H54 (cell line): ENCODE results near the gene IDH3G.

Experiments used
- DNase-seq: peaks from one replicate; pipeline ENCODE4 v3.0.0; 2011; ENCODE audit warnings: low spot score, mixed read lengths; ENCODE audit not compliant: insufficient read length
- FAIRE-seq: peaks from 3 replicates; lab custom pipeline; 2011; peaks lifted over from hg19 to GRCh38; lab: Jason Lieb, UNC
- POLR2A ChIP-seq: IDR thresholded peaks from 2 replicates; pipeline ENCODE4 v1.6.1; 2011; ENCODE audit warnings: low read depth, mild to moderate bottlenecking, low read length

IDH3G gene

GRCh38 chrX:153794018-153794896 is at the start of gene IDH3G, which contains the start of gene SSR4:
Gene IDH3G (minus strand): TSS chrX:153794375. CDS start chrX:153794326, 49 bp downstream.
Gene SSR4 (plus strand): TSS chrX:153794668. CDS start chrX:153794688, 20 bp downstream.
- FAIRE-seq, result peak; percentile 83
- DNase-seq, result peak; percentile 96
- peak; percentile 57 for TF ChIP-seq POLR2A

DNA sequence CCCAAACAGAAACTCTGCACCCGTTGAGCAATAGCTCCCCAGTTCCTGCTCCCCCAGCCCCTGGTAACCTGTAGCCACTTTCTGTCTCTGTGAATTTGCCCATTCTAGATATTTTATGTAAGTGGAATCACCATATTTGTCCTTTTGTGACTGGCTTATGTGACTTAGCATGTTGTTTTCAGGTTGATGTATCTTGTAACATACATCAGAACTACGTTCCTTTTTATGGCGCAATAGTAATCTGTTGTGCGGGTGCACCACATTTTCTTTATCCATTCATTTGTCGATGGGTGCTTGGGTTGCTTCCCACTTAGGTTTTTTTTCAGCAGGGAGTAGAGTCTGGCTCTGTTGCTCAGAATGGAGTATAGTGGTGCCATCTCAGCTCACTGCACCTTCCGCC is 42.7 kb upstream of the IDH3G start:
- no peak for TF ChIP-seq POLR2A
- no peak for DNase-seq
- FAIRE-seq, result no peak

DNA sequence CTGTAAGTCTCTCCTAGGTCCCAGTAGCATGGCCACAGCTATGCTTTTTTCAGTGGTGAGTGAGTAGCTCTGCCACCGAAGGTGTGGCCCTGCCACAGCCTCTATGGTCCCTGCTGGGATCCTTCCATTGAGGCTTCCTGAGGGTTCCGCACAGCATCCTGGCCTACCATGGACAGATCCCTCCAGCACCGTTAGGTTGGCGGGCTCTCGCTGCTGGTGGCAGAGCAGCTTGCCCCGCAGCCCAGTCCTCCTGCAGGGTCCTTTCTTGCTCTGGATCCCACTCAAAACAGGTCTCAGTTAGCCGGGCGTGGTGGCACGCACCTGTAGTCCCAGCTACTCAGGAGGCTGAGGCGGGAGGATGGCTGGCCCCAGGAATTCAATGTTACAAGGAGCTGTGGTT is 38.6 kb upstream of the IDH3G start:
- no peak for TF ChIP-seq POLR2A
- DNase-seq (no peak), FAIRE-seq (no peak)

DNA sequence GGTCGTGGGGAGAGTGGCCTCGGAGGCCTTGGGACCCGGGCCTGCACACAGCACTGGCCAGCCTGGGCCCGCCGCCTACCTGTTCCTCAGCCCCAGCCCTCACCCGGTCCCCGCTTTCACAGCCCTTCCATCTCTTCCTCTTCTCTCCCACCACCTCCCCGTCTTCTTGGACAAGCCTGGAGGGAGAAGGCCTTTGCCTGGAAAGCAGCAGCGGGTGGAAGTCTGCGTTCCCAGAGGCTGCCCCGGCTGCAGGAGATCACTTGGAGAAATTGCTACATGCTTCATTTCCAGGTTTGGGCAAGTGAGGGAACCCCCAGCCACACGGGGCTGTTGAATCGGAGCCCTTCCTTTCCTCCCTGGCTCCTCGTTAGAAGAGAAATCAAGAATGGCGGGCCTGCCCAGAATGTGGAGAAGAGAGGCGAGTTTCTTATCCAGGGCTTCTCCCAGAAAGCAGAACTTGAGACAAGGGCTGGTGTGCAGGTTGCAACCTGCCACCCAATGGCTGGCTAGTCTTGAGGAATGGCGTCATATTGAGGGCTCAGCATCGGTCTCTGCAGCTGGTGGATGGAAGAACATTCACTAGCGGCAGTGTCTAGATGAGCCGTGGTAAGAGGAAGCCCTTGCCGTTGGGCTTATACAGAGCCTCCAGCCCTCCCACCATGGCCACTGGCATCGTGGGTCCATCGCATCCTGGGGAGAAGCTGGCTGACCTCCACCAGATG is 37.4 kb upstream of the IDH3G start:
- no peak for FAIRE-seq

DNA sequence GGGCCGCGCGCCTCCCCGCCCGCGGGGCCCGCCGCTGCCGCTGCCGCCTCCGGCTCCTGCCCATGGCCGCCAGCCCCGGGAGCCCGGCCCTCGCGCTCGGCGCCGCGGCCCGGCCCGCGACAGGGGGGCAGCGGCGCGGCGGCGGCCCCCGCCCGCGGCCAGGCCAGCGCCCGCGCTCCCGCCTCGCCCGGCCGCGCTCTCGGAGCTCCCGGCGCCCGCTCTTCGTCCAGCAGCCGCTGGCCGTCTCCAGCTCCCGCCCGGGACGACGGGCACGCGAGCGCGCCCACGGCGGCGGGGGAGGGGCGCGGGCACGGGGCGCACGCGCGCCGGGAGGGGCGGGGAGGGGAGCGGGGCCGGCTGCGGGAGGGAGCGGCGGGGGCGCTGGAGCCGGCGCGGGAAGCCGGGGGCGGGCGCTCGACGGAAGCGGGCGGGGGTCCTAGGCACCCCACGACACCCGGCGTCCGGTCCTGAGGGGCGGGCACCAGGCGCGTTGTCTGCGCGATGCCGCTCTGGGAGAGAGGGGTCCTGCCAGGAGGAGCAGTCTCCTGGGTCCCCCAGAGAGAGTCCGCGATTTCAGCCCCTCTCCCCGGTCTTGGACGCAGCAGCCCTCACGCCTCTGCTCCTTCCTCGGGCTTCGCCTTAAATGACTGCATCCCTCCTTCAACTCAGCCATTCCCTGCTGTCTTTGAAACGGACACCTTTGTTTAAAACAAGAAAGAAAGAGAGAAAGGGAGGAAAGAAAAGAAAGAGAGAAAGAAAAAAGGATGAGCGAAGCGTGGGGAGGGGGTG is 36.7 kb upstream of the IDH3G start:
- TF ChIP-seq POLR2A, result no peak
- FAIRE-seq (no peak), DNase-seq (no peak)

More for the DNA sequence above, 37.4 kb upstream of the IDH3G start:
- DNase-seq, result no peak
- TF ChIP-seq POLR2A, result no peak

- DNase-seq (no peak), FAIRE-seq (no peak)
- no peak for TF ChIP-seq POLR2A
These were observed 35.8 kb upstream of the IDH3G start, which contains the start of gene PDZD4 for GRCh38 chrX:153829799-153830639. Gene PDZD4 (minus strand): TSS chrX:153830544. CDS start chrX:153830298, 246 bp downstream.

- DNase-seq (no peak), FAIRE-seq (no peak)
- TF ChIP-seq POLR2A, result no peak
These were observed 35.3 kb upstream of the IDH3G start for GRCh38 chrX:153829549-153829798.

DNA sequence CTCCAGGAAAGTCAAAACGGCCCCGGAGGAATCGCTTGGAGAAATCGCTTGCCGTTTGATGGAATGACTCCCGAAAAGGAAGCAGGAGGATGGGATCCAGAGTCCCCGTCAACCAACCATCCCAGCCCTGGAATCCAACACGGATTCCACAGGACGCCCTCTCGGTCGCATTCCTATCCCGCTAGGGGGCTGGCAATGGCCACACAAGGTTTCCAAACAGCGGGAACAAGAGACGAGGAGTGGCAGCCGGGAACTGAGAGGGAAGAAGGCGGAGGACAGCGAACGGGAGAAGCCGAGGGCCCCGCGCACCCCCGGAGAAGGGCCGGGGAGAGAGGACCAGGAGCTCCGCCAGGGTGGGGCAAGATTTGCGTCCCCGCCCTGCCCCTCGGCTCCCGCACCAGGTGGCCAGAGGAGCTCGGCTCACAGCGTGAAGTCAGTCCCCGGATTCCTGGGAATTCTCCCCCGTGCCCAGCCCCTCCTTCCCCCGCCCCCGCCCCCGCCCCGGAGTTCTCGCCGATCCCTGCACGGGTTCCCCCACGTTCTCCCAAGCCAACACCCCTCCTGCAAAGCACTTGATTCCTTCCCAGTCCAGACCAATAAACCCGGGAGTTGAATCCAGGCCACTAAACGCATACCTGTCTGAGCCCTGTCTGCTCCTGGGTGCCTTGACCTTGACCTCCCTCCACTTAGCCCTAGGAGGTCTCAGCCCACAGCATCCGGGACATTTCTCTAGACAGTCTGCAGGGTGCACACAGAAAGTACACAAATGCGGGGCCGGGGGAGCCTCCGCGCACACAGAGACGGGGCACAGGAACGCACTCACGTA is 34.8 kb upstream of the IDH3G start:
- no peak for TF ChIP-seq POLR2A
- DNase-seq (no peak), FAIRE-seq (no peak)

DNA sequence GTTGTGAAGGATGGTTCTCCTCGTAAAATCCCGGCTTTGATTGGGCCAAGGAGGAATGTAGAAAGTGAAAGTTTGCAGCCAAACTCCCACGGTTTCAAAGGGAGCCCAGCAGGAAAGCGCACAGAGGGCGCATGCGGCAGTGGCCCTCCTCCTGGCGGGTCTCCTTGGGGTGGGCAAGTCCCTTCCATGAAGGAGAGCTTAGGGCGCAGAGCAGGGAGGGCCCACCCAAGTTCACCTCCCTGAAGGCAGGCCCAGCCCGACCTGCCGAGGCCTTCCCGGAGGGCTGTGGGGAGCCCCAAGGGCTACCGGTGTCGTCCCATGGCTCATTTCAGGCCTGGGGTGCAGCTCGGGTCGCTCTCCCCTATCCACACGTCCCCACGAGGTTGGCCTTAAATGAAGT is 34.1 kb upstream of the IDH3G start:
- TF ChIP-seq POLR2A, result no peak
- DNase-seq, result no peak
- no peak for FAIRE-seq

GRCh38 chrX:153827903-153828302 is 33.7 kb upstream of the IDH3G start:
- DNase-seq (no peak), FAIRE-seq (no peak)
- no peak for TF ChIP-seq POLR2A

- TF ChIP-seq POLR2A, result no peak
- DNase-seq, result no peak
- FAIRE-seq, result no peak
These were observed 32.8 kb upstream of the IDH3G start for GRCh38 chrX:153827016-153827415.

GRCh38 chrX:153825042-153825441 is 30.9 kb upstream of the IDH3G start:
- DNase-seq (no peak), FAIRE-seq (no peak)
- TF ChIP-seq POLR2A, result no peak

GRCh38 chrX:153824348-153824747 is 30.2 kb upstream of the IDH3G start:
- FAIRE-seq, result no peak
- DNase-seq, result no peak
- no peak for TF ChIP-seq POLR2A
